Right lobe of liver (tissue), 6 donors: ENCODE results near the gene AIFM2. TPM values are rescaled to one million over a fixed set of nuclear protein-coding genes. Genes with fewer than 3 reads are reported as not detected.

Experiments used
- ATAC-seq, 4 donors: fragments of 200-7000 bp; cut with Tn5 transposase; one replicate each; pipeline ENCODE4 v1.9.1; 2020; ENCODE audit warnings: mild to moderate bottlenecking in 4 of 4, moderate library complexity in 4 of 4
- DNase-seq, 3 donors: peaks; one replicate each; pipeline ENCODE4 v3.0.0-alpha.2; 2020
- H3K27ac ChIP-seq, 3 donors: fragments of 200-600 bp; one replicate each; pipeline ENCODE4 v1.8.0; 2022
- H3K27me3 ChIP-seq, 2 donors: fragments of 200-600 bp; one replicate each; pipeline ENCODE4 v1.8.0; 2022
- H3K36me3 ChIP-seq, 4 donors: fragments of 200-600 bp; sonication (generic) in 1 of 4; one replicate each; pipeline versions ENCODE4 v1.5.1 to v1.8.0; 2017 to 2022; ENCODE audit warnings: control low read depth in 1 of 4
- H3K4me1 ChIP-seq, 4 donors: fragments of 200-600 bp; sonication (generic) in 1 of 4; one replicate each; pipeline versions ENCODE4 v1.5.1 to v1.8.0; 2017 to 2022; ENCODE audit warnings: control low read depth in 1 of 4
- H3K4me3 ChIP-seq, 3 donors: fragments of 200-600 bp; one replicate each; pipeline ENCODE4 v1.8.0; 2022
- H3K9me3 ChIP-seq, 4 donors: fragments of 200-600 bp; sonication (generic) in 1 of 4; one replicate each; pipeline versions ENCODE4 v1.5.1 to v1.8.0; 2017 to 2022; ENCODE audit warnings: control low read depth in 1 of 4
- POLR2A ChIP-seq: fragments of 450-650 bp; IDR thresholded peaks from one replicate; pipeline ENCODE4 v1.6.1; 2017; ENCODE audit warnings: antibody characterized with exemption, mild to moderate bottlenecking
- WGBS: methylation state at CpG from one replicate; pipeline ENCODE4 v1.1.6; 2018; ENCODE audit warnings: low coverage, low lambda C conversion rate; ENCODE audit not compliant: insufficient coverage; ENCODE audit errors: missing lambda C conversion rate; 5-methylcytosine and 5-hydroxymethylcytosine counted together
- intact Hi-C, 2 donors: fragments of 100-400 bp; cut with DNase I; formaldehyde crosslinking; loops; one replicate each; pipeline versions ENCODE4 v1.11.2 to v1.14.1; 2022
- total RNA-seq, 6 experiments: library from RNA; depleted of rRNA in 2 of 6; stranded (reverse); fragments of >200 nt in 2 of 6; fragmentation: NEBNext Ultra II Directional in 3 of 6; extraction: Animal tissue kit (Norgen Biotek cat#: 25700) in 3 of 6; gene quantifications; one replicate each; pipeline versions ENCODE4 v1.1.0 to v1.2.4, GENCODE V29; 2016 to 2023
- TF ChIP-seq, protein P1 (sequence below), 4 donors: fragments of 200-600 bp in 3 of 4; fragments of 450-650 bp in 1 of 4; IDR thresholded peaks; one replicate each; pipeline versions ENCODE4 v1.5.1 to v1.8.0; 2016 to 2022; ENCODE audit warnings: antibody characterized with exemption in 4 of 4, mild to moderate bottlenecking in 2 of 4
- donor health status: DM: no; HTN: yes; CAD: no.
- donor health status: DM: no; HTN: no; CAD: no.
- donor health status: DM: no; HTN: no; CAD: no.
- donor health status: DM: no; HTN: yes; CAD: no.
- donor health status: DM: no; HTN: yes; CAD: no.

The AIFM2 gene
- total RNA-seq, 6 experiments from 2014 or later, result 11.4 to 23.3 (median 18.2) TPM

DNA sequence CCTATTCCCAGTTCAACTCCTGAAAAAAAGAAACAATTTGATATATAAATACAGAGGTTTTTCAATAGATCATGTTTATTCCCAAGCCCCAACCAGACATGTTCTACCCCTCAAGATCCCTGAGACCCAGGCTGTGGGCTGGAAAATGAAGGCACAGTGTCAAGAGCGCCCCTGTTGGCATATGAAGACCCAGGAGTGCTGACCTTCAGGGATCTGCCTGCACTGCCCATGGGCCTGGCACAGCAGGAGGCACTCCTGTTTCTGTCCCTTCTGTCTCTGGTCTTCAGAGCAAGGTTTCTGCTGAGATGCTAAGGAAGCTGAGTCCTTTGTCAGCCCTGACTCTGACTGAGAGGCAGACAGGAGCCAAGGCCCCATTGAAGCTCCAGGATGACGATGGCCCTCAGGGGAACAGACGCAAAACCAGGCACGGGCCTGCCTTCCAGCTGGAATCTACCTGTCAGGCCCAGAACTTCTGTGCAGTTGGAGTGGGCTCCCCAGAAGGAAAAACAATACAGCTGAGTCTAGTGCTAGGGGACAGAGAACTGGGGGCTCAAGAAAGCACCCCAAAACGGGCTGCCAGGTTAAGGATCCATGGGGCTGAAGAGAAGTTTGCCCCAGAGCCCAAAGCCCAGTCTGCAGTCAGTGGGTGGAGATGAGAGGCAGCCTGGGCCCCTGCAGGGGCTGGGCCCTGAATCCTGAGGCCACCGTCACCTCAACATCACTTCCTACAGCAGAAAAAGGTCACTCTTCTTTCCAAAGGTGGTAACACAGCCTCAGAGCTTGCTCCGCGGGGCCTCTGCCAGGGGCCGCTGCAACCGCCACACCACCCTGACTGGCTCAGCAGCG, 6.7 kb upstream of the AIFM2 start:
- Histone ChIP-seq H3K27ac (no peak overlapping the region), H3K27me3 (no peaks in the 10 kb centered on the region), H3K36me3 (peaks cover 0 to 5% (median 0%) of the 10 kb centered on the region in 4 donors), H3K4me3 (no peak overlapping the region), H3K9me3 (no peaks in the 10 kb centered on the region), H3K4me1 (no peaks in the 10 kb centered on the region)
- TF ChIP-seq, protein P1, sequence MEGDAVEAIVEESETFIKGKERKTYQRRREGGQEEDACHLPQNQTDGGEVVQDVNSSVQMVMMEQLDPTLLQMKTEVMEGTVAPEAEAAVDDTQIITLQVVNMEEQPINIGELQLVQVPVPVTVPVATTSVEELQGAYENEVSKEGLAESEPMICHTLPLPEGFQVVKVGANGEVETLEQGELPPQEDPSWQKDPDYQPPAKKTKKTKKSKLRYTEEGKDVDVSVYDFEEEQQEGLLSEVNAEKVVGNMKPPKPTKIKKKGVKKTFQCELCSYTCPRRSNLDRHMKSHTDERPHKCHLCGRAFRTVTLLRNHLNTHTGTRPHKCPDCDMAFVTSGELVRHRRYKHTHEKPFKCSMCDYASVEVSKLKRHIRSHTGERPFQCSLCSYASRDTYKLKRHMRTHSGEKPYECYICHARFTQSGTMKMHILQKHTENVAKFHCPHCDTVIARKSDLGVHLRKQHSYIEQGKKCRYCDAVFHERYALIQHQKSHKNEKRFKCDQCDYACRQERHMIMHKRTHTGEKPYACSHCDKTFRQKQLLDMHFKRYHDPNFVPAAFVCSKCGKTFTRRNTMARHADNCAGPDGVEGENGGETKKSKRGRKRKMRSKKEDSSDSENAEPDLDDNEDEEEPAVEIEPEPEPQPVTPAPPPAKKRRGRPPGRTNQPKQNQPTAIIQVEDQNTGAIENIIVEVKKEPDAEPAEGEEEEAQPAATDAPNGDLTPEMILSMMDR (IDR thresholded peaks at IDR 0.05), result no peak
- TF ChIP-seq POLR2A, result no peak
- WGBS, result 100% methylated on average over 1 of the region's 11 CpGs
- intact Hi-C loops, result no loop called here
- DNase-seq (no peak), ATAC-seq (no peak)

DNA sequence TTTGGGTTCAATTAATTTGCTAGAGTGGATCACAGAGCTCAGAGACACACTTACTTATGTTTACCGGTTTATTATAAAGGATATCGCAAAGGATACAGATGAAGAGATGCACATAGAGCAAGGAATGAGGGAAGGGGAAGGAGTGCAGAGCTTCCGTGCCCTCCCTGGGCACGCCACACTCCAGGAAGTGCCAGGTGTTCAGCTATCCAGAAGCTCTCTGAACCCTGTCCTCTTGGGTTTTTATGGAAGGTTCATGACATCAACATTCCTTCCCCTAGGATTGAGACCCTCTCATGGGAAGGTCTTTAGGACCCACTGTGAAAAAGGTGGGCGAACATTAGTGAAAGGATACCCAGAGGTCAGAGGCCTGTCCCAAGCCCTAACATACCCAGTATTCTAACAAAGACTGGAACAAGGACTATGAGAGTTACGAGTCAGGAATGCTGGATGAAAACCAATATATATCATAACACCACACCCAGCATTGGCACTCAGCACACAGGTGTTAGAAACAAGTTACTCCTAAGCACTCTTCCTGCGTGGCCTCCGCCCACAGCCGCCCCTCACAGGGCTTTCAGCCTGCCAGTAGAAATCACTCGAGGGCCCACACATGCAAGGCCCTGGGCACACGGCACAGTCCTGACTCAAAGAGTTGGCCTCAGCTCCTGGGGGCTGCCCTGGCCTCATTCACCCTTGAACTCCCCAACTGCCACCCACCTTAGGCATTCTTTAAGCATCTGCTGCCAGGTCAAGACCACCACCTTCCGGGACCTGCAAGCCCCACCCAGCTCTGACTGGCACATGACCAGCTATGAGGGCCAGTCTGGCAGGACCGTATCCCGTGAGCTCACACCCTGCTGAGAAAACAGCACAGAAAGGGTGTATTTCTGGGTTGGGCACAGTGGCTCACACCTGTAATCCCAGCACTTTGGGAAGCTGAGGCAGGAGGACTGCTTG, 5.6 kb upstream of the AIFM2 start:
- no peak for DNase-seq
- no peak for ATAC-seq
- Histone ChIP-seq H3K4me1 (peaks cover 0 to 6% (median 0%) of the 10 kb centered on the region in 4 donors), H3K27me3 (no peaks in the 10 kb centered on the region), H3K9me3 (no peaks in the 10 kb centered on the region), H3K4me3 (no peak overlapping the region), H3K27ac (no peak overlapping the region), H3K36me3 (peaks cover 0 to 5% (median 0%) of the 10 kb centered on the region in 4 donors)
- intact Hi-C loops, result no loop called here
- 93% methylated on average over 8 of the region's 14 CpGs for WGBS
- TF ChIP-seq, protein P1 (IDR thresholded peaks at IDR 0.05), result no peak
- no peak for TF ChIP-seq POLR2A

DNA sequence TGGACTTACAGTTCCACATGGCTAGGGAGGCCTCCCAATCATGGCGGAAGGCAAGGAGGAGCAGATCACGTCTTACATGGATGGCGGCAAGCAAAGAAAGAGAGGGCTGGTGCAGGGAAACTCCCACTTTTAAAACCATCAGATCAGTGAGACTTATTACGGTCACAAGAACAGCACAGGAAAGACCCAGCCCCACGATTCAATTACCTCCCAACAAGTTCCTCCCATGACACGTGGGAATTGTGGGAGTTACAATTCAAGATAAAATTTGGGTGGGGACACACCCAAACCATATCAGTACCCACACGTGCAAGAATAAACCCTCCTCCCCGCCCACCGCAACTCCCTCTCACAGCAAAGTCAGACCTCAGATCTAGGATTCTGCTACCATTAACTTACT, 4.5 kb upstream of the AIFM2 start:
- 80% methylated on average over 9 of the region's 9 CpGs for WGBS
- Histone ChIP-seq H3K4me3 (no peak overlapping the region), H3K36me3 (peaks cover 0 to 5% (median 0%) of the 10 kb centered on the region in 4 donors), H3K9me3 (no peaks in the 10 kb centered on the region), H3K27me3 (no peaks in the 10 kb centered on the region), H3K27ac (no peak overlapping the region), H3K4me1 (peaks cover 0 to 8% (median 0%) of the 10 kb centered on the region in 4 donors)
- DNase-seq (no peak), ATAC-seq (no peak)
- intact Hi-C loops, result no loop called here
- no peak for TF ChIP-seq POLR2A
- TF ChIP-seq, protein P1 (IDR thresholded peaks at IDR 0.05), result no peak

DNA sequence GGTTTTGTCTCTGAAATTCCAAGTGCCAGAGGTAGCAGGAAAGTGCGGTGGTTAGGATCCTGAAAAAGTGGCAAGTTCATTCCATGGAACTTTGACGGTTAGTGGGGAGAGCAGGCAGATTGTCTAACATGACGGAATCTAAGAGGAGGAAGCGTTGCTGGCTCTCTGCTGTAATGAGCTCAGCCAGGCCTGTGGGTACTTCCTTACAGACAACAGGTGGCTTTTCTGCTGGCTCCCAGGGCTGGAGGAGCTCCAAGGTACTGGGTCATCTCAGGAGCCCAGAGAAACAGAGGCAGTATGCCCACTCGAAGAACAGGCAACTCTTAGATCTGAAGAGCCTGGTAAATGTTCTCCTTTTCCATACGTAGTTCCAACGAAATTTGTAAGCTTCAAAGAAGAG, 3.1 kb upstream of the AIFM2 start:
- ATAC-seq (no peak), DNase-seq (no peak)
- peaks cover 0 to 5% (median 0%) of the 10 kb centered on the region in 4 donors for H3K36me3 ChIP-seq
- H3K4me3 ChIP-seq, result no peak overlapping the region
- WGBS, result 60% methylated on average over 3 of the region's 7 CpGs
- TF ChIP-seq, protein P1 (IDR thresholded peaks at IDR 0.05), result no peak
- TF ChIP-seq POLR2A, result no peak
- no peak overlapping the region for H3K27ac ChIP-seq
- no peaks in the 10 kb centered on the region for H3K27me3 ChIP-seq
- intact Hi-C loops, result no loop called here
- H3K4me1 ChIP-seq, result peaks cover 0 to 20% (median 0%) of the 10 kb centered on the region in 4 donors
- no peaks in the 10 kb centered on the region for H3K9me3 ChIP-seq
